Mucosa of gallbladder (tissue), 1 donor: ENCODE data around the gene RHBDF2. TPM values are rescaled to one million over a fixed set of nuclear protein-coding genes. Genes with fewer than 3 reads are reported as not detected.

Experiments used
- DNase-seq: peaks from one replicate; pipeline ENCODE4 v3.0.0-alpha.2; 2020; ENCODE audit warnings: low spot score
- total RNA-seq: library from RNA; stranded (reverse); gene quantifications from one replicate; pipeline ENCODE4 v1.2.1, GENCODE V29; 2021
- donor health status: DM: no; HTN: no; CAD: no.

RHBDF2 gene
- total RNA-seq, 1 donor from 2014 or later = 48.8 TPM

DNA sequence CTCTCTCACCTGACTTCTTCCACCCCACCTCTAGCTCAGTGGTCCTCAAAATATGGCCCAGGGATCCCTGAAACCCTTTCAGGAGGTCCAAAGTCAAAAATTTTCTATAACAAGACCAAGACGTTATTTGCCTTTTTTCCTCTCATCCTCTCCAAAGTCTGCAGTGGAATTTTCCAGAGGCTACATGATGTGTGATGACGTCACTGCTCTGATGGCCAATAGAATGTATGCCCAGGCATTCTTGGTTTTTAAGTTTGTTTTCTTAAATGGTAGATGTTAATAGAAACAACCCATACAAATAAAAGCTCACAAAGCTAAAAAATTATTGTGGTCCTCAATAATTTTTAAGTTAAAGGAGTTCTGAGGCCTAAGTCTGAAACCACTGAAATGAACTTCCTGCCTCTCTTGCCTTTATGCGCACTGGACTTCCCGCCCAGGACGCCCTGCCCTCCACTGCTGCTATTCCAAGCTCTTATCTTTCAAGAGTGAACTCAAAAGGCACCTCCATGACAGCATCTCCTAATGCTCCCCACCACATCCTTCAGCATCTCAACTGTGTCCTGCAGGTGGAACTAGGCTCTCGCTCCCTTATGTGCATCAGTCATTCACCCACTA, 61.8 kb downstream of the RHBDF2 start:
- no peak for DNase-seq

DNA sequence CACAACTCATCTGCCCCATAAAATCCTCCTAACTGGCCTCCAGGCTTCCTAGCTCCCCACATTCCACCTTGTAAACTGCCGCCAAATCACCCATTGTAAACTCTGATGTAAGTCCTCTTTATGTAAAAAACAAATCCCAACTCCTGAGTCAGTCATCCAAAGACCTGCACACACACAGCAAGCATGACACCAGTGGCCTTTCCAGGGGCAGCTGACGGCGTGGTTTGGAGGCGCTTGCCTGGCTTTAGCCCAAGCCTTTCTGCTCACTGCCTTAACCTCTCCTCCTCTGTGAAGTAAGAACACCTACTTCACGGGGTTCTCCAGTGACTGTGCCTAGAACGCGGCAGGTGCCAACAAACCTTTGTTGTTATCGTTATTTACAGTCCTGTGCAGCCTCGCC, 62.3 kb downstream of the RHBDF2 start:
- no peak for DNase-seq

- DNase-seq = no peak
These were observed 63.5 kb downstream of the RHBDF2 start for GRCh38 chr17:76437467-76438402.

- no peak for DNase-seq
These were observed 65.5 kb downstream of the RHBDF2 start for GRCh38 chr17:76435751-76436150.

DNA sequence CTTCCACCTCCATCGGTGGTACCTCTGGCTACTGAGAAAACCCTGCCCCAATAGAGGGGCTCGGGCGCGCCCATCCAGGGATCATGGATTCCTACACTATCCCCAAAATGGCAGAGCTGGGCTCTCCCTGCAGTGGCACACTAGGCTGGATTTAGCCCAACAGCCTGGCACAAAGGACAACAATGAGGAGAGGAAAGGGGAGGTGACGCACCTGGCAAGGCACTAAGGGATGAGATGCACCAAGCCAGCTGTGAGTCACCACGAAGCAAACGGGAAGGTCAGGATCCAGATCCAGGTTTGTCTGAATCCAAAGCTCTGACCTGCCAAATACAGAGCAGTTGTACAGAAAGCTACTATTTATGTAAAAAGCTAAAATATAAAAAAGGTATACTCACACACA, 66.4 kb downstream of the RHBDF2 start:
- DNase-seq = no peak

DNA sequence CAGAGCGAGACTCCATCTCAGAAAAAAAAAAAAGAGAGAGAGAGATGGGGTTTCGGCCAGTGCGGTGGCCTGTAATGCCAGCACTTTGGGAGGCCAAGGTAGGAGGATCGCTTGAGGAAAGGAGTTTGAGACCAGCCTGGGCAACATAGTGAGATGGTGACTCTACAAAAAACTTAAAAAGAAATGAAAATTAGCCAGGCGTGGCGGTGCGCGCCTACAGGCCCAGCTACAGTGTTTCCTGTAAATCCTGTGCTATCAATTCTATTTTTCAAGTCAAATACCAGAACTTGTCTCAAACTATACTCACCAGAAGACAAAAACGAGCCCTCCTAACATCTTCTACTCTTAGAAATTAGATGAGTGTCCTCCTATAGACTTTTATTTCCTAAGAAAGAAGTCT, 67.5 kb downstream of the RHBDF2 start:
- no peak for DNase-seq

GRCh38 chr17:76432712-76433336, 68.4 kb downstream of the RHBDF2 start:
- no peak for DNase-seq

DNA sequence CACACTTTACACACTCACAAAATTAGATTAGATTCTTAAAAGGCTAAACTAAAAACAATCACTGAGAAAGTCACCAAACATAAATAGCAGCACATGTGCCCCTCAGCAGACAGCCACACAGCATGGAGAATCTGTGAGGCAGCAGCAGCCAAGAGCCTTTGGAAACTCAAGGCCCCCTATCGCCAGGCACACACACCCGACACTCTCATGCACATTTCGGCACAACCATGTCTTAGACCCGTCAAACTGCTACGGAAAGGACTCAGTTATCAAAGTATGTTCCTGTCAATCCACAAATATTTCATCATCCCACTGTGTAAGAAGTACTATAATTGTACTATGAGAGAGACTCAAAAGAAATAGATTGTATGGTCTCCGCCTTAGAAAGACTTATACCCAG, 69.2 kb downstream of the RHBDF2 start:
- DNase-seq = no peak

DNA sequence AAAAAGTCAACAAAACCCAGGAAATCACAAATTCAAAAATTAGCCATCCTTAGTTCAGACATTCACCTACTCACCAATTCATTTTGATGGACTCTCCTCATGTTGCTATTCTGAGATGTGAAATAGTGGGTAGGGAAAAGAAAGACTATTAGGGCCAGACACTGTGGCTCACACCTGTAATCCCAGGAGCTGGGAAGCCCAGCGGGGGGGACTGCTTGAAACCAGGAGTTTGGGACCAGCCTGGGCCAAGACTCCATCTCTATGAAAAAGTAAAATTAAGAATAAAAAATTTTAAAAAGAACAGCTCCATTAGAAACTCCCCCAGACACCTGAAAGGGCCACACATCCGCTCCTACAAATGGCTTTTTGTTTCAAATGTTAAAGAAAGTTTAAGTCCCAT, 69.7 kb downstream of the RHBDF2 start:
- no peak for DNase-seq

DNA sequence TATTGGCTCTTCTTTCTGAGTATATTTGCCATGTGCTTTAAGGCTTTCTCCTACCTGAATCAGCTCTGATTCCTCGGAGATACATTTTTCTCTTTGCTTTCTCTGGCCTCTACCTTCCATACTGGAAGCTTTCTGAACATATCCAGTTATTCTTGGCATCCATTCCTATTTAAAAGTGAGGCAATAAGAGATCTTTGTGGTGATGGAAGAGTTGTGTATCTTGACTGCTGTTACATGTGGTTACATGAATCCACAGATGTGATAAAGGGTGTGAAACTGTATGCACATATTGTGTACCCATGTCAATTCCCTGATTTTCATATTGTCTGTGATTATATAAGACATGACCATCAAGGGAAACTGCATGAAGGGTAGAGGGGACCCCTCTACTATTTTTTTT, 72.7 kb downstream of the RHBDF2 start:
- no peak for DNase-seq

GRCh38 chr17:76427501-76428231, 73.6 kb downstream of the RHBDF2 start:
- no peak for DNase-seq

DNA sequence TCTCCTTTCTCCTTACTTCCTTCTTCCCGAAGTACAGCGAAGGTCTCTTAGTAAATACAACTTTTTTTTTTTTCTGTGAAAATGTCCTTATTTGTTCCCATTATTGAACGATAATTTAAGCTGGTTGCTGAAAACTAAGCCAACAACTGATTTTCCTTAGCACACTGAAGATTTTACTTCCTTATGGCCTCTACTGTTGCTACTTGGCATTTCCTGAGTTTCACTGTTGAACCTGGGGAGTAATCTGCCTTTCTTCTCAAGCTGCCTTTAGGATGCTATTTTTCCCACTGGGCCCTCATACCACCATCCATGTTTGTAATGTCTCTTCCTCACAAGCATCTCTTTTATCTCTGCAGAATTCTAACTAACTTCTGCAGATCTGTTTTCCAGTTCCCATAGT, 74.4 kb downstream of the RHBDF2 start:
- DNase-seq = no peak

DNA sequence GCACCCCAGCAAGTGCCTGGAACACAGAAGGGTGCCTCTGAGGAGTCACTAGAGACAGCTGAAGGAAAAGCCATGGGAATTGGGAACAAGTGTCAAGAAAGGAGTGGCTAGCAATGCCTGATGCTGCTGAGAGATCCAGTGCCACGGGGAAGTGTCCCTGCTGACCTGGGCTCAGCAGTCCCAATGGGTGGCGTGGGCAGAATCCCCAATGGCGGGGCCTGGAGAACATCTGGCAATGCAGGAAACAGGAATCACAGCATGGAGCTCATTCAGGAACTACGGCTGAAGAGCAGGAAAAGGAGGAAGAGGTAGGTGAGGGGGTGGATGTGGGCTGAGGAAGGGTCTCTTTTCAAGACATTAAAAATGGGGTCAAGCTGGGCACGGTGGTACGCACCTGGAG, 78.4 kb downstream of the RHBDF2 start:
- no peak for DNase-seq

- no peak for DNase-seq
These were observed 78.8 kb downstream of the RHBDF2 start for GRCh38 chr17:76422406-76422805.

DNA sequence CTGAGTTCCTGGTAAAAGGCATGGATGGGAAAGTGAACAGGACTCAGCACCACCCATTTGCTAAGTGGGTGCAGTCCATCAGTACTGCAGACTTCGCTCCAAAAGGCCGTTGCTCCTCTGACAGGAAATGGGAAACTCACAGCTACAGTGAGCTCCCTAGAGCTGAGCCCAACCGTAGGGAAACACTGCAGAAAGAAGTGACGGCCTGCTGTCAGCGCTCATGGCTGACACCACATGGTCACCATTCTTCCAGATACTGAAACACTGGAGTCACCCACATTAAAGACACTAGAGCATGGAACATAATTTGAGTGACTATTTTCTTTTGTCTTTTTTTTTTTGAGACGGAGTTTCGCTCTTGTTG, 80.2 kb downstream of the RHBDF2 start:
- no peak for DNase-seq

Other genes starting within 250 kb of the RHBDF2 start
- gene UBALD2, start 236.1 kb downstream of the RHBDF2 start, total RNA-seq = 109 TPM
- 3.8 TPM for gene QRICH2, start 193.1 kb downstream of the RHBDF2 start, total RNA-seq
- 52.2 TPM for gene PRPSAP1, start 147.5 kb downstream of the RHBDF2 start, total RNA-seq
- gene SPHK1, start 116.8 kb downstream of the RHBDF2 start, total RNA-seq = 4.0 TPM
- 26.0 TPM for gene UBE2O, start 48.3 kb downstream of the RHBDF2 start, total RNA-seq
- gene AANAT, start 33.8 kb downstream of the RHBDF2 start, total RNA-seq = not detected
- 14.7 TPM for gene CYGB, start 36.3 kb upstream of the RHBDF2 start, total RNA-seq
- 4.3 TPM for gene PRCD, start 38.6 kb upstream of the RHBDF2 start, total RNA-seq
- 2.4 TPM for gene ST6GALNAC2, start 84.4 kb upstream of the RHBDF2 start, total RNA-seq
- gene ST6GALNAC1, start 142.3 kb upstream of the RHBDF2 start, total RNA-seq = 61.0 TPM
- gene MXRA7, start 209.5 kb upstream of the RHBDF2 start, total RNA-seq = 217 TPM
- gene JMJD6, start 225.2 kb upstream of the RHBDF2 start, total RNA-seq = 34.4 TPM
- 35.0 TPM for gene METTL23, start 225.4 kb upstream of the RHBDF2 start, total RNA-seq
- gene SRSF2, start 235.9 kb upstream of the RHBDF2 start, total RNA-seq = 130 TPM
- 21.1 TPM for gene MFSD11, start 236.7 kb upstream of the RHBDF2 start, total RNA-seq